ENCODE results near the gene ATG2A. TPM values are rescaled to one million over a fixed set of nuclear protein-coding genes. Genes with fewer than 3 reads are reported as not detected.

The ATG2A gene
- total RNA-seq, 3 donors from 2014 or later, result 35.4 to 39.8 (median 36.6) TPM

DNA sequence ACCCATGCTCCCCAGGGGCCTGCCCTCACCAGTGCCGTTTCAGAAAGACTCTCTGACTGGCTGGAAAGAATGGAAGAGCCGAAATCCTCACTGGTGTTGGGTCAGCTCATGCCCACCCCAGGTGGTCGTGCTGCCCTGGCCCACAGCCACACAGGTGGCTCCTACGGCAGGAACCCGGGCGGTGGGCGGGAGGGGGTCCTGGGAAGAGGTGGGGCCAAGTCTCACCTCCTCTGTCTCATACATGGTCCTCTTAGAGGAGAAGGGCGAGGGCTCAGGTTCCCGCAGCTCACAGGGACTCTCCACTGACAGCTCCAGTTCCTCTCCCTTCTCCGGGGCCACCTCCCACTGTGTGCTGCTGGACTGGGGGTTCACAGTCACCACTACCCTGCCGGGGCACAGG is 8.2 kb downstream of the ATG2A start:
- no peak for ATAC-seq

GRCh38 chr11:64906314-64906635 is 10.7 kb downstream of the ATG2A start:
- H3K4me1 ChIP-seq (ENCODE audit: low read depth), result no peaks in the 10 kb centered on the region
- TF ChIP-seq, protein P1, sequence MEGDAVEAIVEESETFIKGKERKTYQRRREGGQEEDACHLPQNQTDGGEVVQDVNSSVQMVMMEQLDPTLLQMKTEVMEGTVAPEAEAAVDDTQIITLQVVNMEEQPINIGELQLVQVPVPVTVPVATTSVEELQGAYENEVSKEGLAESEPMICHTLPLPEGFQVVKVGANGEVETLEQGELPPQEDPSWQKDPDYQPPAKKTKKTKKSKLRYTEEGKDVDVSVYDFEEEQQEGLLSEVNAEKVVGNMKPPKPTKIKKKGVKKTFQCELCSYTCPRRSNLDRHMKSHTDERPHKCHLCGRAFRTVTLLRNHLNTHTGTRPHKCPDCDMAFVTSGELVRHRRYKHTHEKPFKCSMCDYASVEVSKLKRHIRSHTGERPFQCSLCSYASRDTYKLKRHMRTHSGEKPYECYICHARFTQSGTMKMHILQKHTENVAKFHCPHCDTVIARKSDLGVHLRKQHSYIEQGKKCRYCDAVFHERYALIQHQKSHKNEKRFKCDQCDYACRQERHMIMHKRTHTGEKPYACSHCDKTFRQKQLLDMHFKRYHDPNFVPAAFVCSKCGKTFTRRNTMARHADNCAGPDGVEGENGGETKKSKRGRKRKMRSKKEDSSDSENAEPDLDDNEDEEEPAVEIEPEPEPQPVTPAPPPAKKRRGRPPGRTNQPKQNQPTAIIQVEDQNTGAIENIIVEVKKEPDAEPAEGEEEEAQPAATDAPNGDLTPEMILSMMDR (IDR thresholded peaks at IDR 0.05), result no peak
- no peak overlapping the region for H3K4me3 ChIP-seq
- intact Hi-C loops (cut with DNase I, micrococcal nuclease), result no loop called here
- ATAC-seq (no peak), DNase-seq (no peak)
- no peaks in the 10 kb centered on the region for H3K9me3 ChIP-seq
- H3K36me3 ChIP-seq (ENCODE audit: low read depth), result peaks cover 9% of the 10 kb centered on the region

More for the DNA sequence above, 8.2 kb downstream of the ATG2A start:
- intact Hi-C loops (cut with DNase I, micrococcal nuclease), result no loop called here
- TF ChIP-seq, protein P1 (IDR thresholded peaks at IDR 0.05), result no peak
- DNase-seq, result no peak
- H3K36me3 ChIP-seq (ENCODE audit: low read depth), result peaks cover 14% of the 10 kb centered on the region
- H3K9me3 ChIP-seq, result no peaks in the 10 kb centered on the region
- no peak overlapping the region for H3K4me3 ChIP-seq
- no peaks in the 10 kb centered on the region for H3K4me1 ChIP-seq (ENCODE audit: low read depth)

- H3K4me1 ChIP-seq (ENCODE audit: low read depth), result no peaks in the 10 kb centered on the region
- DNase-seq, result peak in 1 of 3 donors; percentile 43
- H3K9me3 ChIP-seq, result no peaks in the 10 kb centered on the region
- intact Hi-C loops (cut with DNase I, micrococcal nuclease), result no loop called here
- ATAC-seq, result peak; percentile 14
- no peak overlapping the region for H3K4me3 ChIP-seq
- H3K36me3 ChIP-seq (ENCODE audit: low read depth), result peaks cover 8% of the 10 kb centered on the region
- TF ChIP-seq, protein P1 (IDR thresholded peaks at IDR 0.05), result no peak
These were observed 11.3 kb downstream of the ATG2A start for GRCh38 chr11:64905516-64906313.

GRCh38 chr11:64903291-64903833 is 13.6 kb downstream of the ATG2A start:
- Histone ChIP-seq H3K4me1 (ENCODE audit: low read depth) (no peaks in the 10 kb centered on the region), H3K4me3 (no peak overlapping the region), H3K9me3 (no peaks in the 10 kb centered on the region), H3K36me3 (ENCODE audit: low read depth) (peaks cover 3% of the 10 kb centered on the region)
- ATAC-seq (no peak), DNase-seq (peak in 1 of 3 donors; percentile 43)
- intact Hi-C loops (cut with DNase I, micrococcal nuclease), result no loop called here
- TF ChIP-seq, protein P1 (IDR thresholded peaks at IDR 0.05), result no peak

DNA sequence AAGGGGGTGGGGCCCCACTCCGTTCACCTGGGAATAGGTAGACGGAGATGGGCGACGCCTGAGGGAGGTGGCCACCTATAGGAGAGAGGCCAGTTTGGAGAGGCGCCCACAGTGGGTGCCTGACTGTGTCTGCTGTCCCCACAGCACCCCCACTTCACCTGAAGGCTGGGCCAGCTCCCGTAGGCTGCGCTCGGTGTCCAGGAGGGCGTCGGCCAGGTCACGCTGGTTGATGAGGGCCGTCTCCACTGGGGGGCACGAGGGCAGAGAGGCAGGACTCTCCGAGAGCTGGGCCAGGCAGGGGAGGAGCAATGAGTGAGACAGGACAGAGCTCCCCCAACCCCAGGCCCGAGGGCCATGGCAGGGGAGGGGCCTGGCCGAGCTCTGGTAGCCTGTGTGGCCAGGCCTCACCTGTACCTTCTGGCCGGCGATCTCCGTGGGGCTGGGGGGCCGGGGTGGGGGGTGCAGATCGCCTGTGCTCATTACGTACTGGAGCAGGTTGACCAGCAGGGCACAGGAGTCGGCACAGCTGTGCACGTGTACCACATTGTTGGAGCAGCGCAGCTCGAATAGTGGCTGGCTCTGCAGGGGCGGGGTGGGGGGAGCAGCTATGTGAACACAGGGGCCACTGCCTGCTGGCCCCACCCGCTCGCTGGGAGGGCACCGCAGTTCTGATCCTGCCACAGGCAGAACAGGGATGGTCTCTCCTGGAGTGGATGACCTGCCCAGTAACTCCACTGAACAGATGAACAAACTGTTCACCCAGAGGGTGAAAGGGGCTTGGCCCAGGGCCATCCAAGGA is 14.7 kb downstream of the ATG2A start:
- intact Hi-C loops (cut with DNase I, micrococcal nuclease), result no loop called here

More for the DNA sequence above, 14.7 kb downstream of the ATG2A start:
- H3K9me3 ChIP-seq, result no peaks in the 10 kb centered on the region
- peaks cover 7% of the 10 kb centered on the region for H3K36me3 ChIP-seq (ENCODE audit: low read depth)
- TF ChIP-seq, protein P1 (IDR thresholded peaks at IDR 0.05), result no peak
- H3K4me1 ChIP-seq (ENCODE audit: low read depth), result no peaks in the 10 kb centered on the region
- no peak overlapping the region for H3K4me3 ChIP-seq
- ATAC-seq (no peak), DNase-seq (peak in 1 of 3 donors; percentile 40)
